GM23338 (cell line): ENCODE results near the gene CD177. TPM values are rescaled to one million over a fixed set of nuclear protein-coding genes. Genes with fewer than 3 reads are reported as not detected.
"Not testable (repeated sequence)": the region's sequence is repeated elsewhere in the genome, so short reads cannot be mapped to it uniquely, and the experiment has no call there.

ENCODE experiments used
- ATAC-seq: fragments of 200-7000 bp; cut with Tn5 transposase; 3 replicates; pipeline ENCODE4 v1.9.1; 2020
- DNase-seq: peaks from one replicate; pipeline ENCODE4 v3.0.0-alpha.2; 2015; ENCODE audit warnings: low spot score
- H2AFZ ChIP-seq: fragments of 200-600 bp; sonication (generic); 2 replicates; pipeline ENCODE4 v1.8.0; 2016; ENCODE audit warnings: antibody characterized with exemption, mild to moderate bottlenecking, moderate library complexity
- H3F3A ChIP-seq: fragments of 200-600 bp; sonication (generic); replicated peaks from 2 replicates; pipeline ENCODE4 v1.8.0; 2017; ENCODE audit warnings: antibody characterized with exemption, mixed run types, low read depth
- H3K27ac ChIP-seq: fragments of 200-600 bp; sonication (generic); 2 replicates; pipeline ENCODE4 v1.6.1; 2016; ENCODE audit warnings: low read depth
- H3K27me3 ChIP-seq: fragments of 200-600 bp; sonication (generic); 2 replicates; pipeline ENCODE4 v1.8.0; 2016; ENCODE audit warnings: mild to moderate bottlenecking, mixed run types, moderate library complexity; ENCODE audit not compliant: insufficient read depth
- H3K36me3 ChIP-seq: fragments of 200-600 bp; sonication (generic); 2 replicates; pipeline ENCODE4 v1.8.0; 2016; ENCODE audit warnings: mild to moderate bottlenecking; ENCODE audit not compliant: insufficient read depth
- H3K4me1 ChIP-seq: fragments of 200-600 bp; sonication (generic); 2 replicates; pipeline ENCODE4 v1.8.0; 2016; ENCODE audit warnings: mild to moderate bottlenecking, moderate library complexity; ENCODE audit not compliant: insufficient read depth
- H3K4me2 ChIP-seq: fragments of 200-600 bp; sonication (generic); 2 replicates; pipeline ENCODE4 v1.7.1; 2017; ENCODE audit warnings: mixed run types
- H3K4me3 ChIP-seq: fragments of 200-600 bp; sonication (generic); 2 replicates; pipeline ENCODE4 v1.6.1; 2016; ENCODE audit warnings: mixed run types
- H3K79me2 ChIP-seq: fragments of 200-600 bp; sonication (generic); replicated peaks from 2 replicates; pipeline ENCODE4 v1.8.0; 2017; ENCODE audit warnings: mild to moderate bottlenecking; ENCODE audit not compliant: insufficient read depth
- H3K9me2 ChIP-seq: fragments of 200-600 bp; sonication (generic); 2 replicates; pipeline ENCODE4 v1.8.0; 2017; ENCODE audit not compliant: insufficient read depth
- H4K20me1 ChIP-seq: fragments of 200-600 bp; sonication (generic); replicated peaks from 2 replicates; pipeline ENCODE4 v1.8.0; 2017; ENCODE audit warnings: mild to moderate bottlenecking; ENCODE audit not compliant: insufficient read depth
- H3K27ac Mint-ChIP-seq: 2 replicates; pipeline ENCODE4 v1.8.0; 2020; ENCODE audit warnings: inconsistent platforms, mild to moderate bottlenecking, moderate library complexity, mixed read lengths
- H3K27me3 Mint-ChIP-seq: 3 replicates; pipeline ENCODE4 v1.8.0; 2022; ENCODE audit warnings: low read depth, mild to moderate bottlenecking, moderate library complexity, mixed read lengths, inconsistent platforms; ENCODE audit not compliant: insufficient read depth, poor library complexity
- H3K36me3 Mint-ChIP-seq: 3 replicates; pipeline ENCODE4 v1.8.0; 2021; ENCODE audit warnings: low read depth, mild to moderate bottlenecking, inconsistent platforms, moderate library complexity, mixed read lengths
- H3K4me1 Mint-ChIP-seq: 3 replicates; pipeline ENCODE4 v1.8.0; 2020; ENCODE audit warnings: mild to moderate bottlenecking, inconsistent platforms, mixed read lengths
- H3K4me3 Mint-ChIP-seq: 3 replicates; pipeline ENCODE4 v1.8.0; 2021; ENCODE audit warnings: moderate library complexity, mild to moderate bottlenecking, inconsistent platforms, mixed read lengths
- H3K9me3 Mint-ChIP-seq: 3 replicates; pipeline ENCODE4 v1.8.0; 2020; ENCODE audit warnings: moderate library complexity, mild to moderate bottlenecking, inconsistent platforms, mixed read lengths
- polyA plus RNA-seq: library from polyadenylated mRNA; unstranded; fragments of >200 nt; fragmentation: Nextera tagmentation; extraction: Ambion mirVana; gene quantifications from 2 replicates; pipeline ENCODE4 v1.2.1, GENCODE V29; 2016
- total RNA-seq: library from RNA; depleted of rRNA; stranded (reverse); fragments of >200 nt; shearing (Covaris generic); gene quantifications from 2 replicates; pipeline ENCODE4 v1.2.3, GENCODE V29; 2014

CD177 gene
- total and polyA plus RNA-seq, 2 experiments from 2014 or later = 0.50 to 0.90 TPM

- H3K79me2 ChIP-seq, H3K27ac Mint-ChIP-seq, H3K36me3 Mint-ChIP-seq, H3K9me2 ChIP-seq, H3K27me3 Mint-ChIP-seq, H3K27me3 ChIP-seq, H3F3A ChIP-seq, H3K27ac ChIP-seq, ATAC-seq, H3K4me2 ChIP-seq, H3K4me1 Mint-ChIP-seq, H3K4me3 Mint-ChIP-seq, H3K4me1 ChIP-seq, H3K9me3 Mint-ChIP-seq, H3K4me3 ChIP-seq, H4K20me1 ChIP-seq, DNase-seq, H3K36me3 ChIP-seq, H2AFZ ChIP-seq: not testable (repeated sequence)
These were observed 13.4 kb upstream of the CD177 start for GRCh38 chr19:43340101-43340500.

- not testable (repeated sequence) for DNase-seq, H3K27me3 ChIP-seq, H3K9me2 ChIP-seq, H3K4me1 Mint-ChIP-seq, ATAC-seq, H3K36me3 Mint-ChIP-seq, H3K27ac Mint-ChIP-seq, H3K4me3 Mint-ChIP-seq, H3K4me2 ChIP-seq, H2AFZ ChIP-seq, H3K36me3 ChIP-seq, H3F3A ChIP-seq, H3K27ac ChIP-seq, H3K4me1 ChIP-seq, H3K4me3 ChIP-seq, H4K20me1 ChIP-seq, H3K79me2 ChIP-seq, H3K27me3 Mint-ChIP-seq
- peaks cover 13% of the 10 kb centered on the region; the same call in 2 of the 3 replicates for H3K9me3 Mint-ChIP-seq
These were observed 12.4 kb upstream of the CD177 start for GRCh38 chr19:43341098-43341497.

- H3K9me2 ChIP-seq, H3K79me2 ChIP-seq, H3K36me3 Mint-ChIP-seq, DNase-seq, H2AFZ ChIP-seq, H3K4me1 Mint-ChIP-seq, H3K27me3 ChIP-seq, ATAC-seq, H3K4me3 ChIP-seq, H3K4me3 Mint-ChIP-seq, H3K27me3 Mint-ChIP-seq, H3F3A ChIP-seq, H3K27ac ChIP-seq, H3K27ac Mint-ChIP-seq, H3K4me2 ChIP-seq, H4K20me1 ChIP-seq, H3K4me1 ChIP-seq, H3K36me3 ChIP-seq: not testable (repeated sequence)
- peaks cover 18% of the 10 kb centered on the region for H3K9me3 Mint-ChIP-seq
These were observed 11.4 kb upstream of the CD177 start for GRCh38 chr19:43342104-43342503.

GRCh38 chr19:43344347-43344925 is 9.1 kb upstream of the CD177 start:
- H3K36me3 ChIP-seq, H3K4me3 Mint-ChIP-seq, H3K79me2 ChIP-seq, DNase-seq, H3K27me3 ChIP-seq, H3K4me2 ChIP-seq, H3K9me2 ChIP-seq, H3K27me3 Mint-ChIP-seq, H3K36me3 Mint-ChIP-seq, H3K27ac Mint-ChIP-seq, H3F3A ChIP-seq, ATAC-seq, H4K20me1 ChIP-seq, H3K4me1 ChIP-seq, H3K27ac ChIP-seq, H3K4me1 Mint-ChIP-seq, H3K4me3 ChIP-seq, H2AFZ ChIP-seq: not testable (repeated sequence)
- peaks cover 28% of the 10 kb centered on the region for H3K9me3 Mint-ChIP-seq

- H3K27me3 Mint-ChIP-seq = peaks cover 20% of the 10 kb centered on the region
- not testable (repeated sequence) for H3K79me2 ChIP-seq, H3K4me3 Mint-ChIP-seq
These were observed 3.7 kb upstream of the CD177 start for GRCh38 chr19:43349813-43350212.

More at GRCh38 chr19:43349813-43350212, 3.7 kb upstream of the CD177 start:
- ATAC-seq, H3K27me3 ChIP-seq, H4K20me1 ChIP-seq, H3K36me3 Mint-ChIP-seq, H3K27ac Mint-ChIP-seq, H3K27ac ChIP-seq, H3F3A ChIP-seq, H3K9me2 ChIP-seq, DNase-seq, H3K4me1 ChIP-seq, H3K4me3 ChIP-seq, H3K36me3 ChIP-seq, H3K4me2 ChIP-seq, H2AFZ ChIP-seq: not testable (repeated sequence)
- Mint-ChIP-seq H3K9me3 (peaks cover 21% of the 10 kb centered on the region), H3K4me1 (peaks cover 14% of the 10 kb centered on the region)
